ENCODE data around the gene ARHGEF10L.

Gene ARHGEF10L

GRCh38 chr1:17635811-17636210 lies 96.3 kb downstream of the ARHGEF10L start:
- no peak for TF ChIP-seq EZH2phosphoT487 (IDR thresholded peaks at IDR 0.05; ENCODE audit: borderline replicate concordance, low read length)
- Histone ChIP-seq H3K27ac (ENCODE audit: low read depth, low read length) (no peak overlapping the region), H3K27me3 (ENCODE audit: control insufficient read depth, low read length) (no peaks in the 10 kb centered on the region), H3F3A (ENCODE audit: control insufficient read depth, insufficient read depth) (no peaks in the 10 kb centered on the region), H3K9me3 (ENCODE audit: control insufficient read depth, insufficient read depth, low read length) (no peaks in the 10 kb centered on the region), H3K4me3 (ENCODE audit: low read length) (no peak overlapping the region), H3K36me3 (ENCODE audit: control insufficient read depth, low read length) (no peaks in the 10 kb centered on the region), H3K79me2 (ENCODE audit: control insufficient read depth, low read length) (no peaks in the 10 kb centered on the region), H3K4me2 (ENCODE audit: low read length) (no peak overlapping the region), H4K20me1 (ENCODE audit: control insufficient read depth, insufficient read depth, low read depth, low read length) (no peaks in the 10 kb centered on the region), H3K9me2 (replicated peaks; ENCODE audit: control insufficient read depth, low read length) (no peaks in the 10 kb centered on the region), H3K4me1 (ENCODE audit: control insufficient read depth, low read length) (peaks cover 6% of the 10 kb centered on the region; the same call in 1 of the 2 replicates)

GRCh38 chr1:17636612-17637011 lies 97.1 kb downstream of the ARHGEF10L start:
- no peaks in the 10 kb centered on the region for H3F3A ChIP-seq (ENCODE audit: control insufficient read depth, insufficient read depth)
- H3K4me2 ChIP-seq (ENCODE audit: low read length), result no peak overlapping the region
- H3K4me1 ChIP-seq (ENCODE audit: control insufficient read depth, low read length), result peaks cover 6% of the 10 kb centered on the region; the same call in 1 of the 2 replicates
- no peaks in the 10 kb centered on the region for H4K20me1 ChIP-seq (ENCODE audit: control insufficient read depth, insufficient read depth, low read depth, low read length)
- TF ChIP-seq EZH2phosphoT487 (IDR thresholded peaks at IDR 0.05; ENCODE audit: borderline replicate concordance, low read length) (no peak), CTCF (IDR thresholded peaks at IDR 0.05; ENCODE audit: low read depth, low read length, poor library complexity, severe bottlenecking) (no peak)
- H3K36me3 ChIP-seq (ENCODE audit: control insufficient read depth, low read length), result no peaks in the 10 kb centered on the region
- H3K27ac ChIP-seq (ENCODE audit: low read depth, low read length), result no peak overlapping the region
- H3K79me2 ChIP-seq (ENCODE audit: control insufficient read depth, low read length), result no peaks in the 10 kb centered on the region
- H3K27me3 ChIP-seq (ENCODE audit: control insufficient read depth, low read length), result no peaks in the 10 kb centered on the region
- H3K4me3 ChIP-seq (ENCODE audit: low read length), result no peak overlapping the region
- no peaks in the 10 kb centered on the region for H3K9me2 ChIP-seq (replicated peaks; ENCODE audit: control insufficient read depth, low read length)
- no peaks in the 10 kb centered on the region for H3K9me3 ChIP-seq (ENCODE audit: control insufficient read depth, insufficient read depth, low read length)

GRCh38 chr1:17637055-17637454 lies 97.6 kb downstream of the ARHGEF10L start:
- peaks cover 6% of the 10 kb centered on the region; the same call in 1 of the 2 replicates for H3K4me1 ChIP-seq (ENCODE audit: control insufficient read depth, low read length)
- no peaks in the 10 kb centered on the region for H3K79me2 ChIP-seq (ENCODE audit: control insufficient read depth, low read length)
- no peak overlapping the region for H3K4me2 ChIP-seq (ENCODE audit: low read length)
- H3K4me3 ChIP-seq (ENCODE audit: low read length), result no peak overlapping the region
- TF ChIP-seq CTCF (IDR thresholded peaks at IDR 0.05; ENCODE audit: low read depth, low read length, poor library complexity, severe bottlenecking) (no peak), EZH2phosphoT487 (IDR thresholded peaks at IDR 0.05; ENCODE audit: borderline replicate concordance, low read length) (no peak)
- H3K27ac ChIP-seq (ENCODE audit: low read depth, low read length), result no peak overlapping the region
- no peaks in the 10 kb centered on the region for H3K36me3 ChIP-seq (ENCODE audit: control insufficient read depth, low read length)
- no peaks in the 10 kb centered on the region for H3K9me2 ChIP-seq (replicated peaks; ENCODE audit: control insufficient read depth, low read length)
- H4K20me1 ChIP-seq (ENCODE audit: control insufficient read depth, insufficient read depth, low read depth, low read length), result no peaks in the 10 kb centered on the region
- no peaks in the 10 kb centered on the region for H3K27me3 ChIP-seq (ENCODE audit: control insufficient read depth, low read length)
- no peaks in the 10 kb centered on the region for H3F3A ChIP-seq (ENCODE audit: control insufficient read depth, insufficient read depth)
- no peaks in the 10 kb centered on the region for H3K9me3 ChIP-seq (ENCODE audit: control insufficient read depth, insufficient read depth, low read length)

DNA sequence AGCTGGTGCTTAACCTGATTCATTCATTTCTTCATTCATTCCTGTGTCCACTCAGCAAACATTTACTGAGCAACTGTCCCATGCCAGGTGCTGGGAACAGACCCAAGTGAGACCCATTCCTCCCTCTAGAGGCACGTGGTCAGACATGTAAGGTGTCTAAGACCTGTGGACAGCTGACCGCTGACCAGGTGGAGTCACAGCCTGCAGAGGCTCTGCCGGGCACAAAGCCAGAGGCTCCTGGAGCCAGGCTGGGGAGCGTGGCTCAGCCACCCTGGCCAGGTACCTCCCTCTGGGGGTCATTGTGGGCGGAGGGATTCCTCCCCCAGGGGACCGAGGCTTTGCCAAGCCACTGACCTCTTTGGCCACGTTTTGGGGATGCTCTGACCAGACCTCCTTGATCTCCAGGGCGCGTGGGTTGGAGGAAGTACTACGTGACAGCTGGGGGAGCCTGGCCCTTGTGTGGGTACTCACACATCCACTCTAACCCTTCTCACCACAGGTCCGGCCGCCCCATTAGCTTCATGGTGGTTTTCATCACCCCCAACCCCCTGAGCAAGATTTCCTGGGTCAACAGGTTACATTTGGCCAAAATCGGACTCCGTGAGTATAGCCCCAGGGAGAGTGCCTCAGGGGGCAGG lies 100.3 kb downstream of the ARHGEF10L start:
- H3K9me2 ChIP-seq (replicated peaks; ENCODE audit: control insufficient read depth, low read length), result no peaks in the 10 kb centered on the region
- TF ChIP-seq CTCF (IDR thresholded peaks at IDR 0.05; ENCODE audit: low read depth, low read length, poor library complexity, severe bottlenecking), result no peak
- TF ChIP-seq EZH2phosphoT487 (IDR thresholded peaks at IDR 0.05; ENCODE audit: borderline replicate concordance, low read length), result no peak
- H3K4me2 ChIP-seq (ENCODE audit: low read length), result no peak overlapping the region

More for the DNA sequence above, 100.3 kb downstream of the ARHGEF10L start:
- no peak overlapping the region for H3K4me3 ChIP-seq (ENCODE audit: low read length)
- H3K27me3 ChIP-seq (ENCODE audit: control insufficient read depth, low read length), result no peaks in the 10 kb centered on the region
- H3F3A ChIP-seq (ENCODE audit: control insufficient read depth, insufficient read depth), result no peaks in the 10 kb centered on the region
- H3K79me2 ChIP-seq (ENCODE audit: control insufficient read depth, low read length), result no peaks in the 10 kb centered on the region
- no peaks in the 10 kb centered on the region for H3K36me3 ChIP-seq (ENCODE audit: control insufficient read depth, low read length)
- no peaks in the 10 kb centered on the region for H3K9me3 ChIP-seq (ENCODE audit: control insufficient read depth, insufficient read depth, low read length)
- peaks cover 6% of the 10 kb centered on the region; the same call in 1 of the 2 replicates for H3K4me1 ChIP-seq (ENCODE audit: control insufficient read depth, low read length)
- H3K27ac ChIP-seq (ENCODE audit: low read depth, low read length), result no peak overlapping the region
- no peaks in the 10 kb centered on the region for H4K20me1 ChIP-seq (ENCODE audit: control insufficient read depth, insufficient read depth, low read depth, low read length)

Measured in DOHH2 (cell line).